SU-DHL-6 (cell line): ENCODE data around the gene SLC44A4.

Experiments used
- H2AFZ ChIP-seq: fragments of 200-600 bp; sonication (generic); 2 replicates; pipeline ENCODE4 v1.6.1; 2014; ENCODE audit warnings: low read depth, mild to moderate bottlenecking, moderate library complexity, mixed read lengths, antibody characterized with exemption, low read length; ENCODE audit not compliant: severe bottlenecking
- H3F3A ChIP-seq: fragments of 200-600 bp; shearing (Covaris generic); 2 replicates; pipeline ENCODE4 v1.6.0; 2016; ENCODE audit warnings: antibody characterized with exemption, mild to moderate bottlenecking; ENCODE audit not compliant: insufficient read depth
- H3K27ac ChIP-seq: fragments of 200-600 bp; sonication (generic); 2 replicates; pipeline ENCODE4 v1.5.1; 2016; ENCODE audit warnings: low read depth, mild to moderate bottlenecking, low read length, moderate library complexity, mixed read lengths
- H3K27me3 ChIP-seq: fragments of 200-600 bp; sonication (generic), shearing (Covaris generic); 2 replicates; pipeline ENCODE4 v1.6.0; 2014; ENCODE audit warnings: mild to moderate bottlenecking, low read length
- H3K36me3 ChIP-seq: fragments of 200-600 bp; sonication (generic); 2 replicates; pipeline ENCODE4 v1.6.1; 2014; ENCODE audit warnings: mild to moderate bottlenecking, low read length, mixed read lengths
- H3K4me2 ChIP-seq: fragments of 300-600, 200-600 bp; shearing (Covaris generic), sonication (generic); 2 replicates; pipeline ENCODE4 v1.6.0; 2014; ENCODE audit warnings: low read length, low read depth, mild to moderate bottlenecking; ENCODE audit not compliant: poor library complexity, severe bottlenecking
- H3K4me3 ChIP-seq: fragments of 200-600 bp; sonication (generic); 2 replicates; pipeline ENCODE4 v1.5.1; 2014; ENCODE audit warnings: antibody characterized with exemption, low read length, mild to moderate bottlenecking, mixed read lengths; ENCODE audit not compliant: insufficient read depth, poor library complexity, severe bottlenecking
- H3K79me2 ChIP-seq: fragments of 200-600 bp; sonication (generic); 2 replicates; pipeline ENCODE4 v1.6.1; 2014; ENCODE audit warnings: mild to moderate bottlenecking, low read length, moderate library complexity; ENCODE audit not compliant: insufficient read depth
- H3K9ac ChIP-seq: fragments of 200-600 bp; sonication (generic); 2 replicates; pipeline ENCODE4 v1.7.0; 2014; ENCODE audit warnings: mild to moderate bottlenecking, low read length
- H3K9me2 ChIP-seq: fragments of 200-600 bp; sonication (generic); replicated peaks from 2 replicates; pipeline ENCODE4 v1.6.1; 2014; ENCODE audit warnings: low read length; ENCODE audit not compliant: insufficient read depth
- H3K9me3 ChIP-seq: fragments of 200-600 bp; sonication (generic); 2 replicates; pipeline ENCODE4 v1.6.1; 2014; ENCODE audit warnings: low read length, mixed read lengths; ENCODE audit not compliant: insufficient read depth
- H4K20me1 ChIP-seq: fragments of 200-600 bp; sonication (generic); 2 replicates; pipeline ENCODE4 v1.6.1; 2014; ENCODE audit warnings: low read depth, mild to moderate bottlenecking, antibody characterized with exemption, low read length, moderate library complexity, mixed read lengths
- CTCF ChIP-seq: fragments of 200-600 bp; sonication (generic); IDR thresholded peaks from one replicate; pipeline ENCODE4 v1.5.1; 2017; ENCODE audit warnings: antibody characterized with exemption, mild to moderate bottlenecking, low read length, moderate library complexity; ENCODE audit not compliant: insufficient read depth, poor library complexity, severe bottlenecking
- EZH2phosphoT487 ChIP-seq: fragments of 200-600 bp; sonication (generic), shearing (Covaris generic); conservative IDR thresholded peaks from 2 replicates; pipeline ENCODE4 v1.6.1; 2018; ENCODE audit warnings: mild to moderate bottlenecking, antibody characterized with exemption, low read length, moderate library complexity, mixed read lengths

SLC44A4 gene

DNA sequence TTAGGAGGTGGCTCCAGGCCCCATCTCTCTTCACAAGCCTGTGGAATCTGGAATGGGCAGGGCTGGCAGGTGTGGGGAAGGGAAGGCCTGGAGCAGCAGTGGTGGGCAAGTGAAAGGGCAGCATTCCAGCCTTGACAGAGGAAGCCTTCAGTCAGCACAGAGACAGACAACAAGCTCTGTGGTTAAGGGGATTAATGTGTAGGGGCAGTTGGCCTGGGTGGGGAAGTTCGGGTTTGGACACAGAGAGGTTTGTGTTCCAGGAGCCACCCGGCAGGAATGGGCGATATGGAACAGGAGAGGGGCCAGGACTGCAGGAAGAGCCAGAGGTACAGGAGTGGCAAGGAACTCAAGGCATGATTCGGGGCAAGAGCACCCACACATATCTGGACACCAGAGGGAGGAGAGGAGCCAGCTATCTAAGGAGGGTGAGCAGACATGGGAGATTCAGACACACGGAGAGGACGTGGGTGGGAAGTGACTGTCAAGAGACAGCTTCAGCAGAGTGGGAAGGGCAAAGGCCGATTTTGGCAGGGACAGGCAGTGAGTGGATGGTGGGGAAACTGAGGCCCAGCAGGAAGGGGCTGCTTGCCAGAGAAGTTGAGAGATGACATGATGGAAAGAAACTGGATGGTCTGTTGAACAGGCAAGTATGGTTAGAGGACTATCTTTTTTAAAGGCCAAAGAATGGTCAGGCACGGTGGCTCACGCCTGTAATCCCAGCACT lies 2.5 kb upstream of the SLC44A4 start:
- no peak overlapping the region for H3K27ac ChIP-seq
- H3K4me2 ChIP-seq = no peak overlapping the region
- no peaks in the 10 kb centered on the region for H3K27me3 ChIP-seq
- H3K9me2 ChIP-seq = no peaks in the 10 kb centered on the region
- no peak overlapping the region for H3K4me3 ChIP-seq
- no peaks in the 10 kb centered on the region for H3K79me2 ChIP-seq
- H3K9ac ChIP-seq = no peak overlapping the region
- H3K9me3 ChIP-seq = no peaks in the 10 kb centered on the region
- H2AFZ ChIP-seq = no peak overlapping the region
- H3K36me3 ChIP-seq = no peaks in the 10 kb centered on the region
- no peaks in the 10 kb centered on the region for H3F3A ChIP-seq
- TF ChIP-seq CTCF = no peak
- no peak for TF ChIP-seq EZH2phosphoT487
- H4K20me1 ChIP-seq = no peaks in the 10 kb centered on the region

- H3K9ac ChIP-seq = no peak overlapping the region
- no peaks in the 10 kb centered on the region for H3K9me2 ChIP-seq
- H2AFZ ChIP-seq = no peak overlapping the region
- H4K20me1 ChIP-seq = no peaks in the 10 kb centered on the region
- TF ChIP-seq CTCF (no peak), EZH2phosphoT487 (no peak)
- no peaks in the 10 kb centered on the region for H3F3A ChIP-seq
- H3K27me3 ChIP-seq = no peaks in the 10 kb centered on the region
- H3K27ac ChIP-seq = no peak overlapping the region
- H3K9me3 ChIP-seq = no peaks in the 10 kb centered on the region
- H3K79me2 ChIP-seq = no peaks in the 10 kb centered on the region
- no peak overlapping the region for H3K4me3 ChIP-seq
- no peaks in the 10 kb centered on the region for H3K36me3 ChIP-seq
- no peak overlapping the region for H3K4me2 ChIP-seq
Observed at GRCh38 chr6:31880616-31881015, 1.8 kb upstream of the SLC44A4 start.

DNA sequence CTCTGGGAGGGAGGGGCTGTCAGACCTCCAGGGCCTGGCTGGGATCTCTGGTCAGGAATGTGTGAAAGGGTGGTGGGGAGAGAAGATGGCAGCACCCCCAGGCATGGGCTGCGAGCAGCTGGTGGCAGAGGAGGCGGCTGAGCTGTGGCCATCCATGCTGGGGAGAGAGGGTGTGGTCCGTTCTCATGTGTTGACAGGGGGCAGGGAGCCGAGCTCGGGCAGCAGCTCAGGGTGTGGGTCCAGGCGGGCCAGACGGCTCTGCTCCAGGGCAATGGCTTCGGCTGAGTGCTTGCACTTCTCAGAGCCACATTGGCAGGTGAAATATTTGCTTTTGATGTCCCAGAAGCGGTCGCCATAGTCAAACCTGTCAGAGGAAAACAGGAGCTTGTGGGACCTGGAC lies 1.1 kb upstream of the SLC44A4 start:
- H4K20me1 ChIP-seq = no peaks in the 10 kb centered on the region
- H3K9me3 ChIP-seq = no peaks in the 10 kb centered on the region
- H3K9me2 ChIP-seq = no peaks in the 10 kb centered on the region
- no peaks in the 10 kb centered on the region for H3K79me2 ChIP-seq
- no peak overlapping the region for H2AFZ ChIP-seq
- no peak overlapping the region for H3K4me3 ChIP-seq
- H3K9ac ChIP-seq = no peak overlapping the region
- TF ChIP-seq EZH2phosphoT487 = no peak
- H3K36me3 ChIP-seq = no peaks in the 10 kb centered on the region
- H3K4me2 ChIP-seq = no peak overlapping the region
- no peak overlapping the region for H3K27ac ChIP-seq
- no peaks in the 10 kb centered on the region for H3F3A ChIP-seq
- no peaks in the 10 kb centered on the region for H3K27me3 ChIP-seq

GRCh38 chr6:31879143-31879542 lies 346 bp upstream of the SLC44A4 start:
- no peaks in the 10 kb centered on the region for H3K9me3 ChIP-seq
- no peak overlapping the region for H2AFZ ChIP-seq
- H3F3A ChIP-seq = no peaks in the 10 kb centered on the region
- no peaks in the 10 kb centered on the region for H3K27me3 ChIP-seq
- no peaks in the 10 kb centered on the region for H3K79me2 ChIP-seq
- H3K27ac ChIP-seq = no peak overlapping the region
- H3K4me2 ChIP-seq = no peak overlapping the region
- no peak overlapping the region for H3K9ac ChIP-seq
- H3K36me3 ChIP-seq = no peaks in the 10 kb centered on the region
- TF ChIP-seq CTCF (no peak), EZH2phosphoT487 (no peak)
- no peaks in the 10 kb centered on the region for H4K20me1 ChIP-seq
- H3K4me3 ChIP-seq = no peak overlapping the region
- H3K9me2 ChIP-seq = no peaks in the 10 kb centered on the region
